MV-4-11 (cell line): ENCODE measurements around the gene NYNRIN.

Source experiments
- DNase-seq: peaks from one replicate; lab custom pipeline; 2025; lab: John Stamatoyannopoulos, UW

Gene NYNRIN

GRCh38 chr14:24392325-24393091 lies 6.3 kb upstream of the NYNRIN start:
- no peak for DNase-seq

- DNase-seq: no peak
Observed at GRCh38 chr14:24394275-24394674, 4.5 kb upstream of the NYNRIN start.

GRCh38 chr14:24395609-24396582 lies 2.9 kb upstream of the NYNRIN start:
- DNase-seq: peak; percentile 83

- no peak for DNase-seq
Observed at GRCh38 chr14:24397639-24398292, 1.0 kb upstream of the NYNRIN start.

- DNase-seq: no peak
Observed at GRCh38 chr14:24398293-24398652, 530 bp upstream of the NYNRIN start.

GRCh38 chr14:24399447-24399822 lies 632 bp downstream of the NYNRIN start:
- no peak for DNase-seq

- DNase-seq: no peak
Observed at GRCh38 chr14:24399999-24400718, 1.4 kb downstream of the NYNRIN start.

GRCh38 chr14:24401810-24402702 lies 3.3 kb downstream of the NYNRIN start:
- no peak for DNase-seq

- DNase-seq: no peak
Observed at GRCh38 chr14:24403294-24403998, 4.6 kb downstream of the NYNRIN start.

GRCh38 chr14:24404814-24405213 lies 6.0 kb downstream of the NYNRIN start:
- DNase-seq: no peak

- no peak for DNase-seq
Observed at GRCh38 chr14:24406416-24406815, 7.6 kb downstream of the NYNRIN start.

- no peak for DNase-seq
Observed at GRCh38 chr14:24407608-24408325, 9.0 kb downstream of the NYNRIN start.

- DNase-seq: no peak
Observed at GRCh38 chr14:24408764-24409163, 10.0 kb downstream of the NYNRIN start.

- no peak for DNase-seq
Observed at GRCh38 chr14:24409192-24409591, 10.4 kb downstream of the NYNRIN start.

GRCh38 chr14:24409956-24410355 lies 11.2 kb downstream of the NYNRIN start:
- DNase-seq: no peak

- DNase-seq: peak; percentile 35
Observed at GRCh38 chr14:24411443-24412389, 12.9 kb downstream of the NYNRIN start.

GRCh38 chr14:24414077-24414476 lies 15.3 kb downstream of the NYNRIN start:
- DNase-seq: no peak

GRCh38 chr14:24414732-24415420 lies 16.1 kb downstream of the NYNRIN start:
- DNase-seq: no peak
